Measurements from ENCODE around the gene PHC2. TPM values are rescaled to one million over a fixed set of nuclear protein-coding genes. Genes with fewer than 3 reads are reported as not detected.

Gene PHC2
- total and polyA plus RNA-seq, 8 donors, result 21.8 to 62.1 (median 42.6) TPM

DNA sequence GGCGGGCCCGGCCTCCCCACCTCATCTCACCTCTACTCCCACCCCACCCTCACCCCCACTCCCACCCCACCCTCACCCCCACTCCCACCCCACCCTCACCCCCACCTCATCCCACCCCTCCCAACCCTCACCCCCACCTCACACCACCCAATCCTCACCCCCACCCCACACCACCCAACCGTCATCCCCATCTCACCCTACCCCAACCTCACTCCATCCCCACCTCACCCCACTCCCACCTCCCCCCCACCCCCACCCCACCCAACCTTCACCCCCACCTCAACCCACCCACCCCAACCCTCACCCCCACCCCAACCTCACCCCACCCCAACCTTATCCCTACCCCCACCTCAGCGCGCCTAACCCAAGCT lies 123.4 kb downstream of the PHC2 start:
- DNase-seq (no peak), FAIRE-seq (no peak), ATAC-seq (no peak)
- intact Hi-C loops (cut with DNase I), result no loop called here
- Histone ChIP-seq H3K4me1 (peaks cover 0 to 3% (median 0%) of the 10 kb centered on the region in 3 donors), H3K4me3 (no peak overlapping the region), H3K36me3 (no peaks in the 10 kb centered on the region), H3K27me3 (no peaks in the 10 kb centered on the region), H3K9me3 (no peaks in the 10 kb centered on the region), H3K27ac (no peak overlapping the region)
- WGBS, 2 donors, result 75 to 93% methylated on average over 3 to 5 of the region's 5 CpGs
- TF ChIP-seq, protein P1, sequence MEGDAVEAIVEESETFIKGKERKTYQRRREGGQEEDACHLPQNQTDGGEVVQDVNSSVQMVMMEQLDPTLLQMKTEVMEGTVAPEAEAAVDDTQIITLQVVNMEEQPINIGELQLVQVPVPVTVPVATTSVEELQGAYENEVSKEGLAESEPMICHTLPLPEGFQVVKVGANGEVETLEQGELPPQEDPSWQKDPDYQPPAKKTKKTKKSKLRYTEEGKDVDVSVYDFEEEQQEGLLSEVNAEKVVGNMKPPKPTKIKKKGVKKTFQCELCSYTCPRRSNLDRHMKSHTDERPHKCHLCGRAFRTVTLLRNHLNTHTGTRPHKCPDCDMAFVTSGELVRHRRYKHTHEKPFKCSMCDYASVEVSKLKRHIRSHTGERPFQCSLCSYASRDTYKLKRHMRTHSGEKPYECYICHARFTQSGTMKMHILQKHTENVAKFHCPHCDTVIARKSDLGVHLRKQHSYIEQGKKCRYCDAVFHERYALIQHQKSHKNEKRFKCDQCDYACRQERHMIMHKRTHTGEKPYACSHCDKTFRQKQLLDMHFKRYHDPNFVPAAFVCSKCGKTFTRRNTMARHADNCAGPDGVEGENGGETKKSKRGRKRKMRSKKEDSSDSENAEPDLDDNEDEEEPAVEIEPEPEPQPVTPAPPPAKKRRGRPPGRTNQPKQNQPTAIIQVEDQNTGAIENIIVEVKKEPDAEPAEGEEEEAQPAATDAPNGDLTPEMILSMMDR (IDR thresholded peaks at IDR 0.05), result no peak

DNA sequence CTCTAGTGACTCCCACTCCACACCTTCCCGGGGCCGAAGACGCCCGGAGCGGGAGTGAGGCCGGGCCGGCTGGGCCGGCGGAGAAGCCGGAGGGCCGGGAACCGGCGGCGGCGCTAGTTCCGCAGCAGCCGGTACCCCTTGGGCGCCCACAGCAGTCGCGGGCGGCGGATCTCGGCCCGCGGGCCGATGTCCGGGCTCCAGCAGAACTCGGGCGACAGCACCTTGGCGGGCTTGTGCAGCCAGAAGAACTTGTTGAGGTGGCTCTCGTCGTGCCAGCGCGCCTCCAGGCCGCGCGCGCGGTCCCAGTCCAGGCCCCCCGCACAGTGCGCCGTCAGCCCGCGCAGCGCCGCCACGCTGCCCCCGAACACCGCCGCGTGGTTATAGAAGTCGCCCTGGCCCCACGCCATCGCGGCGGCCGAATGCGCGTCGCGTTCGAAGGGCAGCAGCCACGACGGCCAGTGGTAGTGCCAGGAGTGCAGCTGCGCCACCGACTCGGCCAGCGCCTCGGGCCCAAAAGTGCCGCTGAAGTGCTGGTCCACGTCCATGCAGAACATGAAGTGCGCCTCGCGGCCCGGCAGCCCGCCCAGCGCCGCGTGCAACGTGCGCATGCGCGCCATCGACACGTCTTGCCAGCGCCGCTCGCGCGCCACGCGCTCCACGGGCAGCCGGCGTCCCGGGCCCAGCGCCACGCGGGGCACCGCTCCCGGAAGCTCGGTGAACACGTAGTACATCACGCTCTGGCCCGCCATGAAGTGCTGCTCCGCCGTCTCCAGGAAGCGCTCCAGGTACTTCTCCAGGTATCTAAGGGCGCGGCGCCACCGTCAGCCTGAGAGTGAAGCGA lies 124.0 kb downstream of the PHC2 start:
- TF ChIP-seq, protein P1 (IDR thresholded peaks at IDR 0.05), result no peak
- Histone ChIP-seq H3K27ac (no peak overlapping the region), H3K36me3 (no peaks in the 10 kb centered on the region), H3K9me3 (no peaks in the 10 kb centered on the region), H3K4me1 (peaks cover 0 to 3% (median 0%) of the 10 kb centered on the region in 3 donors), H3K27me3 (no peaks in the 10 kb centered on the region), H3K4me3 (peak overlapping the region in 1 of 4 donors; percentile 30)
- WGBS, 2 donors, result 15 to 18% methylated on average over 106 to 113 of the region's 113 CpGs
- intact Hi-C loops (cut with DNase I), result no loop called here
- FAIRE-seq, result no peak
- DNase-seq, result no peak
- ATAC-seq, result peak in 3 of 4 donors; percentile 20 to 42 (median 34)

DNA sequence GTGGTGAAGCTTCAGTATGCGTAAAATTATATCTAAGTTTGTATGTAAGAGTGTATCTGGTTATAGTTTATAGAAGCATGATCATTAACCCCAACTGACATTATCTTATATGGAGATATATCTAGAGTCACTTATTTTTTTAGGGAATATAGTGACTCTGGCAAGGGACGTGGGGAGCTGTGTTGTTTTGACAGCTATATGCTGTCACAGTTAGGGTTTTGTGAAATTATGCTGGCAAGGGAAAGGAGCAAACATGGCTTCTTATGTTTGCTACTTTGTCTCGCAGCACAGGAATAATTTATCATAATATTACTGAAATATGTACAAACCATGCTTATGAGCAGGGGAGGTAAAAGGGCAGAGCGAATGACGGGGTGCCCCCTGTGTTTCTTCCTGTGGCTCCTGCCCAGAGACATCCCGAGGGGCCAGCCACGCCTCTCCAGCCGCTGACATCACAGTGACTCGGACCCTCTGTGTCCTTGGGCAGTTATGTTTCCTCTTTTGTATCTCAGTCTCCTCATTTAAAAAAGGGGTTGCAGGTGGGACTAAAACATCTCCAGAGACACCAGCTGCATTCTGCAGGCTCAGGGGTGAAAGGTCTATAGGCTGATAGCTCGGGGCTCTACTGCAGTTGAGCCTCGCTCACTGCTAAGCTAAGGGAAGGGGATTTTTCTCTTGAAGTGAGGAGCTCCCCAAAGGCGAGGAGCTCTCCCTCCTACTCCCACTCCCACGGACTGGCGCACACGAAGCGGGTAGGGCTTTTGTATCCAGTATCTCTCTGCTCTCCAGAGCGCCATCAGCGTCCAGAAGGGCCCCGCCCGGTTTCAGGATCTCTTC lies 124.9 kb downstream of the PHC2 start:
- Histone ChIP-seq H3K27me3 (no peaks in the 10 kb centered on the region), H3K36me3 (no peaks in the 10 kb centered on the region), H3K27ac (no peak overlapping the region), H3K4me1 (peaks cover 0 to 3% (median 0%) of the 10 kb centered on the region in 3 donors), H3K9me3 (no peaks in the 10 kb centered on the region), H3K4me3 (no peak overlapping the region)
- intact Hi-C loops (cut with DNase I), result no loop called here
- FAIRE-seq, result no peak
- WGBS, 2 donors, result 67 to 75% methylated on average over 20 of the region's 20 CpGs
- no peak for DNase-seq
- ATAC-seq, result no peak
- TF ChIP-seq, protein P1 (IDR thresholded peaks at IDR 0.05), result no peak

DNA sequence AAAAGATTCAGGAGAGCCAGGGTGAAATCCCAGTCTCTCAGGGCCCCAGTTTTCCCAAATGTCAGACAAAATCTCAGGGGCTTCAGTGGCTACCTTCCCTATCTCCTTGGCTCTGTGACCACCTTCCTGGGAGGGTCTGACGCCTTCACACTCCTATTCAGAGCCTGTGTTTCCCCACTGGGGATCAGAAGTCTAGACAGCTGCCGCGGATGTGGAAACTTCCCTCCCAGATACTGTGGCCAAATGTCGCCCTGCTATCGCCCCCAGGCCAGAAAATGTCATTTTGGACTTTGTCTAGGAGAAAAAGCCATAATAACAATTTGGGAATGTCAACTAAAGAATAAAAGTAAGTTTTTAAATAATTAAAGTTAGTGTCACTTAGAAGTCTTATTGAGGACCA lies 125.9 kb downstream of the PHC2 start:
- Histone ChIP-seq H3K27ac (no peak overlapping the region), H3K4me1 (peaks cover 0 to 3% (median 0%) of the 10 kb centered on the region in 3 donors), H3K27me3 (no peaks in the 10 kb centered on the region), H3K36me3 (no peaks in the 10 kb centered on the region), H3K9me3 (no peaks in the 10 kb centered on the region), H3K4me3 (no peak overlapping the region)
- FAIRE-seq (no peak), ATAC-seq (no peak), DNase-seq (no peak)
- TF ChIP-seq, protein P1 (IDR thresholded peaks at IDR 0.05), result no peak
- WGBS, 2 donors, result 92 to 95% methylated on average over 5 of the region's 5 CpGs
- intact Hi-C loops (cut with DNase I), result no loop called here
